Measurements from ENCODE around the gene DMBT1. TPM values are rescaled to one million over a fixed set of nuclear protein-coding genes. Genes with fewer than 3 reads are reported as not detected.
"Not testable (repeated sequence)": the region's sequence is repeated elsewhere in the genome, so short reads cannot be mapped to it uniquely, and the experiment has no call there.

DMBT1 gene
- total RNA-seq, 4 donors from 2014 or later: under 0.01 to 5.1 (median 0.27) TPM; not detected in 1

- Histone ChIP-seq H3K4me1 (no peaks in the 10 kb centered on the region), H3K36me3 (no peaks in the 10 kb centered on the region), H3K9me3 (no peaks in the 10 kb centered on the region), H3K27ac (no peak overlapping the region), H3K4me3 (no peak overlapping the region), H3K27me3 (no peaks in the 10 kb centered on the region)
- intact Hi-C loops (cut with DNase I): no loop called here
- no peak for DNase-seq
- WGBS, 2 donors: 83 to 90% methylated on average over 2 to 6 of the region's 10 CpGs
- TF ChIP-seq POLR2A (IDR thresholded peaks at IDR 0.05) (no peak), CTCF (IDR thresholded peaks at IDR 0.05) (no peak)
Observed at GRCh38 chr10:122617476-122618270, 57.1 kb downstream of the DMBT1 start.

GRCh38 chr10:122618461-122619165 is 58.1 kb downstream of the DMBT1 start:
- no peak for DNase-seq
- no peak overlapping the region for H3K4me3 ChIP-seq
- H3K9me3 ChIP-seq: no peaks in the 10 kb centered on the region
- no peaks in the 10 kb centered on the region for H3K4me1 ChIP-seq
- no peak overlapping the region for H3K27ac ChIP-seq
- TF ChIP-seq CTCF (IDR thresholded peaks at IDR 0.05): no peak
- no peak for TF ChIP-seq POLR2A (IDR thresholded peaks at IDR 0.05)
- 57 to 66% methylated on average over 4 to 5 of the region's 5 CpGs for WGBS, 2 donors
- no peaks in the 10 kb centered on the region for H3K27me3 ChIP-seq
- intact Hi-C loops (cut with DNase I): no loop called here
- H3K36me3 ChIP-seq: no peaks in the 10 kb centered on the region

GRCh38 chr10:122620961-122621360 is 60.4 kb downstream of the DMBT1 start:
- H3K9me3 ChIP-seq; H3K27me3 ChIP-seq; H3K4me1 ChIP-seq; intact Hi-C loops (cut with DNase I); H3K27ac ChIP-seq; H3K4me3 ChIP-seq; H3K36me3 ChIP-seq; DNase-seq: not testable (repeated sequence)
- 94 to 100% methylated on average over 1 to 6 of the region's 8 CpGs for WGBS, 2 donors

GRCh38 chr10:122624546-122624945 is 64.0 kb downstream of the DMBT1 start:
- no peaks in the 10 kb centered on the region for H3K27me3 ChIP-seq
- H3K4me3 ChIP-seq: no peak overlapping the region
- no peaks in the 10 kb centered on the region for H3K36me3 ChIP-seq
- H3K9me3 ChIP-seq: no peaks in the 10 kb centered on the region
- DNase-seq: no peak
- WGBS, 2 donors: 90 to 100% methylated on average over 2 to 3 of the region's 5 CpGs
- H3K4me1 ChIP-seq: no peaks in the 10 kb centered on the region
- H3K27ac ChIP-seq: no peak overlapping the region
- intact Hi-C loops (cut with DNase I): no loop called here
- TF ChIP-seq CTCF (IDR thresholded peaks at IDR 0.05): no peak
- TF ChIP-seq POLR2A (IDR thresholded peaks at IDR 0.05): no peak

GRCh38 chr10:122630526-122630925 is 70.0 kb downstream of the DMBT1 start:
- DNase-seq: no peak
- WGBS, 2 donors: 88 to 100% methylated on average over 2 to 4 of the region's 6 CpGs
- Histone ChIP-seq H3K9me3 (no peaks in the 10 kb centered on the region), H3K36me3 (no peaks in the 10 kb centered on the region), H3K27me3 (no peaks in the 10 kb centered on the region), H3K27ac (no peak overlapping the region), H3K4me1 (no peaks in the 10 kb centered on the region), H3K4me3 (no peak overlapping the region)
- TF ChIP-seq CTCF (IDR thresholded peaks at IDR 0.05) (no peak), POLR2A (IDR thresholded peaks at IDR 0.05) (no peak)
- intact Hi-C loops (cut with DNase I): no loop called here
